Natural killer cell (primary cell): ENCODE measurements around the gene OSBP2. TPM values are rescaled to one million over a fixed set of nuclear protein-coding genes. Genes with fewer than 3 reads are reported as not detected.
A peak's percentile ranks its signal among the peaks of the same experiment; 100 is the strongest.

Experiments
- ATAC-seq, 3 donors: fragments of 150-1000 bp in 2 of 3; fragments of 200-7000 bp in 1 of 3; cut with Tn5 transposase; 1 replicate in 1 of 3; 2 replicates in 2 of 3; pipeline ENCODE4 v1.10.0; 2021; ENCODE audit warnings: mild to moderate bottlenecking in 2 of 3, moderate library complexity in 2 of 3
- DNase-seq, 2 donors: peaks; one replicate each; pipeline versions ENCODE4 v3.0.0 to v3.0.0-alpha.2; 2013 to 2021; ENCODE audit warnings: mixed read lengths in 1 of 2
- H3K27ac ChIP-seq: one replicate; pipeline ENCODE4 v1.5.1; 2013; ENCODE audit warnings: mild to moderate bottlenecking, low read length
- H3K27me3 ChIP-seq: one replicate; pipeline ENCODE4 v1.6.1; 2013; ENCODE audit warnings: low read length; ENCODE audit not compliant: control insufficient read depth, insufficient read depth
- H3K36me3 ChIP-seq: one replicate; pipeline ENCODE4 v1.6.1; 2013; ENCODE audit warnings: low read length; ENCODE audit not compliant: control insufficient read depth, insufficient read depth
- H3K4me1 ChIP-seq: one replicate; pipeline ENCODE4 v1.6.1; 2013; ENCODE audit warnings: low read length; ENCODE audit not compliant: control insufficient read depth, insufficient read depth
- H3K4me3 ChIP-seq: one replicate; pipeline ENCODE4 v1.5.1; 2013; ENCODE audit warnings: low read length
- H3K9me3 ChIP-seq: one replicate; pipeline ENCODE4 v1.6.1; 2013; ENCODE audit warnings: low read length; ENCODE audit not compliant: control insufficient read depth, insufficient read depth
- H3K27ac Mint-ChIP-seq, 2 donors: one replicate each; pipeline ENCODE4 v1.8.0; 2022; ENCODE audit warnings: mild to moderate bottlenecking in 2 of 2, mixed read lengths in 2 of 2, moderate library complexity in 1 of 2
- H3K27me3 Mint-ChIP-seq, 2 donors: one replicate each; pipeline ENCODE4 v1.8.0; 2022; ENCODE audit warnings: low read depth in 2 of 2, mixed read lengths in 2 of 2
- H3K36me3 Mint-ChIP-seq: one replicate; pipeline ENCODE4 v1.8.0; 2022; ENCODE audit warnings: mixed read lengths
- H3K4me1 Mint-ChIP-seq, 2 donors: one replicate each; pipeline ENCODE4 v1.8.0; 2022; ENCODE audit warnings: mixed read lengths in 2 of 2
- H3K4me3 Mint-ChIP-seq: one replicate; pipeline ENCODE4 v1.8.0; 2022; ENCODE audit warnings: mild to moderate bottlenecking, moderate library complexity, mixed read lengths
- H3K9me3 Mint-ChIP-seq, 2 donors: one replicate each; pipeline ENCODE4 v1.8.0; 2022; ENCODE audit warnings: mixed read lengths in 2 of 2
- CTCF ChIP-seq: fragments of 200-600 bp; IDR thresholded peaks from one replicate; pipeline ENCODE4 v1.8.0; 2022; ENCODE audit warnings: antibody characterized with exemption
- WGBS: methylation state at CpG from one replicate; pipeline ENCODE4 v1.1.7; 2013; ENCODE audit warnings: missing lambda C conversion rate; ENCODE audit not compliant: insufficient coverage; 5-methylcytosine and 5-hydroxymethylcytosine counted together
- intact Hi-C: fragments of 100-400 bp; cut with micrococcal nuclease; formaldehyde crosslinking; loops from one replicate; pipeline ENCODE4 v1.14.2; 2022
- total RNA-seq, 4 donors: library from RNA; stranded (reverse); fragments of 120-200 nt in 1 of 4; gene quantifications; one replicate each; pipeline versions ENCODE4 v1.2.3 to v1.2.4, GENCODE V29; 2013 to 2022

Gene OSBP2
- total RNA-seq, 3 donors from 2014 or later (not counting 1 experiment from before 2014, with no cell fraction given): 0.65 to 1.2 (median 0.79) TPM

- intact Hi-C loops: no loop called here
- Mint-ChIP-seq H3K27ac (no peak overlapping the region), H3K9me3 (no peaks in the 10 kb centered on the region), H3K4me1 (peaks cover 21 to 32% of the 10 kb centered on the region in 2 donors), H3K4me3 (no peak overlapping the region), H3K27me3 (no peaks in the 10 kb centered on the region), H3K36me3 (peaks cover 16% of the 10 kb centered on the region)
- Histone ChIP-seq H3K27ac (no peak overlapping the region), H3K9me3 (no peaks in the 10 kb centered on the region), H3K36me3 (peaks cover 11% of the 10 kb centered on the region), H3K27me3 (no peaks in the 10 kb centered on the region), H3K4me1 (peaks cover 14% of the 10 kb centered on the region), H3K4me3 (no peak overlapping the region)
- WGBS: 97% methylated on average over 13 of the region's 13 CpGs
- no peak for ATAC-seq
- no peak for TF ChIP-seq CTCF
- no peak for DNase-seq
Measured at GRCh38 chr22:30664798-30665197, 29.9 kb upstream of the OSBP2 start.

- peaks cover 14% of the 10 kb centered on the region for H3K4me1 ChIP-seq
- Mint-ChIP-seq H3K27ac (no peak overlapping the region), H3K36me3 (peaks cover 11% of the 10 kb centered on the region), H3K27me3 (no peaks in the 10 kb centered on the region), H3K4me3 (no peak overlapping the region), H3K9me3 (no peaks in the 10 kb centered on the region), H3K4me1 (peaks cover 21 to 32% of the 10 kb centered on the region in 2 donors)
- H3K36me3 ChIP-seq: peaks cover 11% of the 10 kb centered on the region
- ATAC-seq: no peak
- H3K9me3 ChIP-seq: no peaks in the 10 kb centered on the region
- intact Hi-C loops: no loop called here
- H3K27ac ChIP-seq: no peak overlapping the region
- no peak overlapping the region for H3K4me3 ChIP-seq
- 93% methylated on average over 2 of the region's 2 CpGs for WGBS
- DNase-seq: no peak
- H3K27me3 ChIP-seq: no peaks in the 10 kb centered on the region
- TF ChIP-seq CTCF: no peak
Measured at GRCh38 chr22:30665266-30665665, 29.4 kb upstream of the OSBP2 start.

- Histone ChIP-seq H3K36me3 (peaks cover 11% of the 10 kb centered on the region), H3K9me3 (no peaks in the 10 kb centered on the region), H3K27ac (no peak overlapping the region), H3K4me3 (no peak overlapping the region), H3K27me3 (no peaks in the 10 kb centered on the region), H3K4me1 (peaks cover 14% of the 10 kb centered on the region)
- ATAC-seq: no peak
- Mint-ChIP-seq H3K36me3 (peaks cover 8% of the 10 kb centered on the region), H3K9me3 (no peaks in the 10 kb centered on the region), H3K27ac (peak overlapping the region in 1 of 2 donors; percentile 91), H3K4me3 (peak overlapping the region; percentile 49), H3K27me3 (no peaks in the 10 kb centered on the region), H3K4me1 (peaks cover 21 to 32% of the 10 kb centered on the region in 2 donors)
- intact Hi-C loops: no loop called here
- WGBS: 96% methylated on average over 3 of the region's 4 CpGs
- no peak for TF ChIP-seq CTCF
- DNase-seq: no peak
Measured at GRCh38 chr22:30665786-30666185, 28.9 kb upstream of the OSBP2 start.

- Mint-ChIP-seq H3K9me3 (no peaks in the 10 kb centered on the region), H3K27ac (peak overlapping the region; percentile 81 to 91), H3K4me1 (peaks cover 21 to 32% of the 10 kb centered on the region in 2 donors), H3K4me3 (peak overlapping the region; percentile 95), H3K36me3 (peaks cover 8% of the 10 kb centered on the region), H3K27me3 (no peaks in the 10 kb centered on the region)
- 2% methylated on average over 18 of the region's 18 CpGs for WGBS
- H3K27ac ChIP-seq: peak overlapping the region; percentile 51
- no peaks in the 10 kb centered on the region for H3K9me3 ChIP-seq
- peaks cover 14% of the 10 kb centered on the region for H3K4me1 ChIP-seq
- ATAC-seq: no peak
- no peaks in the 10 kb centered on the region for H3K27me3 ChIP-seq
- DNase-seq: peak in 1 of 2 donors; percentile 38
- H3K36me3 ChIP-seq: peaks cover 11% of the 10 kb centered on the region
- H3K4me3 ChIP-seq: peak overlapping the region; percentile 61
- intact Hi-C loops: loop anchor here (1.0 kb wide), 1 partner anchor 33 kb away; no protein-coding TSS in a partner anchor
- TF ChIP-seq CTCF: no peak
Measured at GRCh38 chr22:30667107-30667493, 27.6 kb upstream of the OSBP2 start.
